ENCODE data around the gene DUSP28. TPM values are rescaled to one million over a fixed set of nuclear protein-coding genes. Genes with fewer than 3 reads are reported as not detected.
A peak's percentile ranks its signal among the peaks of the same experiment; 100 is the strongest.

The DUSP28 gene
- total and polyA plus RNA-seq, 2 of the 13 experiments (the other 11 are each of a cell fraction or from before 2014, with no cell fraction given): 5.2 to 8.6 TPM

DNA sequence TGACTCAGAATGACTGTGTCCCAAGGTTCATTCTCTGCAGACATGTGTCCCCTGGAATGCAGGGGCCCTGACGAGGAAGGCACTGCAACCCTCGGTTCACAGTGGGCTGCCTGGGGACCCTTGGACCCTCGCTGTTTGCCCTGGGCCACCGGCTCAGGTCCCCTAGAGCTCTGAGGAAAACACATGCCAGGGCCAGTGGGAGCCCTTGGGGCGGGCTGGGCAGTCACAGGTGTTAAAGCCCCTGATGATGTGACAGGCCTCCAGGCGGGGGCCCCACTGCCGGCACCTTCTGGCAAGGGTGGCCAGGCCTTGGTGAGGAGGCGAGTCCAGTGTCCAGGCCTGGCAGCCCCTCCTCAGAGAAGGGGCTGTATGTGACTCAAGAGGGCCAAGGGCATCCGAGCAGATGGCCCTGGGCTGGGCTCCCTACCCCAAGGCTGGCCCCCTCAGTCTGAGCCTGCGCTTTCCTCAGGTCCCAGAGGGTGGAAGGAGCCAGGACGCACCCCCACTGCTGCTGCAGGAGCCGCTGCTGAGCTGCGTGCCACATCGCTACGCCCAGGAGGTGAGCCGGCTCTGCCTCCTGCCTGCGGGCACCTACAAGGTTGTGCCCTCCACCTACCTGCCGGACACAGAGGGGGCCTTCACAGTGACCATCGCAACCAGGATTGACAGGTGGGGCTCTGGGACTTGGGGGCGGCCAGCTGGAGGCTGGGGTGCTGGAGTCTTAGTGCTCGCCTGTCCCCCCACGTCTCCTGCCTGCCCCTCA lies 37.4 kb downstream of the DUSP28 start (continued):
- TF ChIP-seq, protein P1, sequence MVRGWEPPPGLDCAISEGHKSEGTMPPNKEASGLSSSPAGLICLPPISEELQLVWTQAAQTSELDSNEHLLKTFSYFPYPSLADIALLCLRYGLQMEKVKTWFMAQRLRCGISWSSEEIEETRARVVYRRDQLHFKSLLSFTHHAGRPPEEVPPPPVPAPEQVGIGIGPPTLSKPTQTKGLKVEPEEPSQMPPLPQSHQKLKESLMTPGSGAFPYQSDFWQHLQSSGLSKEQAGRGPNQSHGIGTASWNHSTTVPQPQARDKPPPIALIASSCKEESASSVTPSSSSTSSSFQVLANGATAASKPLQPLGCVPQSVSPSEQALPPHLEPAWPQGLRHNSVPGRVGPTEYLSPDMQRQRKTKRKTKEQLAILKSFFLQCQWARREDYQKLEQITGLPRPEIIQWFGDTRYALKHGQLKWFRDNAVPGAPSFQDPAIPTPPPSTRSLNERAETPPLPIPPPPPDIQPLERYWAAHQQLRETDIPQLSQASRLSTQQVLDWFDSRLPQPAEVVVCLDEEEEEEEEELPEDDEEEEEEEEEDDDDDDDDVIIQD (CRISPR knock-in tag; IDR thresholded peaks at IDR 0.05; ENCODE audit: low read depth): no peak
- TF ChIP-seq STAT6 (CRISPR knock-in tag; IDR thresholded peaks at IDR 0.05; ENCODE audit: borderline replicate concordance) (no peak), LCORL (IDR thresholded peaks at IDR 0.05) (no peak), LCORL (CRISPR knock-in tag; IDR thresholded peaks at IDR 0.05) (peak; percentile 77), NFE2 (CRISPR knock-in tag; IDR thresholded peaks at IDR 0.05) (no peak), HMG20B (CRISPR knock-in tag; conservative IDR thresholded peaks at IDR 0.05) (no peak), SRSF9 (IDR thresholded peaks at IDR 0.05; ENCODE audit: borderline replicate concordance, insufficient read depth, low read depth, low read length, poor library complexity, severe bottlenecking) (no peak), ZNF552 (CRISPR knock-in tag; IDR thresholded peaks at IDR 0.05; ENCODE audit: borderline replicate concordance) (no peak), ZNF557 (CRISPR knock-in tag; IDR thresholded peaks at IDR 0.05) (no peak), ZFY (CRISPR knock-in tag; IDR thresholded peaks at IDR 0.05) (0 out of 2 replicates have a peak, but pooled peaks have one; percentile 43), ASH2L (IDR thresholded peaks at IDR 0.05; ENCODE audit: insufficient read length, low read depth, low read length) (peak; percentile 84), ZSCAN31 (CRISPR knock-in tag; IDR thresholded peaks at IDR 0.05; ENCODE audit: low read depth) (peak; percentile 78; the same call in 1 of the 2 replicates), TBX2 (CRISPR knock-in tag; IDR thresholded peaks at IDR 0.05; ENCODE audit: borderline replicate concordance) (0 out of 2 replicates have a peak, but pooled peaks have one; percentile 30), ZNF687 (CRISPR knock-in tag; IDR thresholded peaks at IDR 0.05) (peak; percentile 98)
- TF ChIP-seq, protein P2, sequence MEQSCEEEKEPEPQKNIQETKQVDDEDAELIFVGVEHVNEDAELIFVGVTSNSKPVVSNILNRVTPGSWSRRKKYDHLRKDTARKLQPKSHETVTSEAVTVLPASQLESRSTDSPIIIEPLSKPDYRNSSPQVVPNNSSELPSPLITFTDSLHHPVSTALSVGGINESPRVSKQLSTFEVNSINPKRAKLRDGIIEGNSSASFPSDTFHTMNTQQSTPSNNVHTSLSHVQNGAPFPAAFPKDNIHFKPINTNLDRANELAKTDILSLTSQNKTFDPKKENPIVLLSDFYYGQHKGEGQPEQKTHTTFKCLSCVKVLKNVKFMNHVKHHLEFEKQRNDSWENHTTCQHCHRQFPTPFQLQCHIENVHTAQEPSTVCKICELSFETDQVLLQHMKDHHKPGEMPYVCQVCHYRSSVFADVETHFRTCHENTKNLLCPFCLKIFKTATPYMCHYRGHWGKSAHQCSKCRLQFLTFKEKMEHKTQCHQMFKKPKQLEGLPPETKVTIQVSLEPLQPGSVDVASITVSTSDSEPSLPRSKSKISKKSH (CRISPR knock-in tag; IDR thresholded peaks at IDR 0.05; ENCODE audit: borderline replicate concordance): 0 out of 2 replicates have a peak, but pooled peaks have one; percentile 45
